SH-SY5Y (cell line): ENCODE results near the gene SYNGAP1.

Source experiments
- GATA2 ChIP-seq: IDR thresholded peaks from 2 replicates; pipeline ENCODE4 v1.6.1; 2011; ENCODE audit warnings: mild to moderate bottlenecking, low read depth, low read length
- GATA3 ChIP-seq: IDR thresholded peaks from 2 replicates; pipeline ENCODE4 v1.6.1; 2011; ENCODE audit warnings: low read depth, mild to moderate bottlenecking, low read length, moderate library complexity

The SYNGAP1 gene

GRCh38 chr6:33454009-33454946 is 34.4 kb downstream of the SYNGAP1 start, which contains the start of gene ZBTB9:
Gene ZBTB9, plus strand, starts transcription at chr6:33454576. Its CDS starts 525 bp downstream, at chr6:33455101.
- no peak for TF ChIP-seq GATA3
- TF ChIP-seq GATA2 = 0 out of 2 replicates have a peak, but pooled peaks have one; percentile 7

DNA sequence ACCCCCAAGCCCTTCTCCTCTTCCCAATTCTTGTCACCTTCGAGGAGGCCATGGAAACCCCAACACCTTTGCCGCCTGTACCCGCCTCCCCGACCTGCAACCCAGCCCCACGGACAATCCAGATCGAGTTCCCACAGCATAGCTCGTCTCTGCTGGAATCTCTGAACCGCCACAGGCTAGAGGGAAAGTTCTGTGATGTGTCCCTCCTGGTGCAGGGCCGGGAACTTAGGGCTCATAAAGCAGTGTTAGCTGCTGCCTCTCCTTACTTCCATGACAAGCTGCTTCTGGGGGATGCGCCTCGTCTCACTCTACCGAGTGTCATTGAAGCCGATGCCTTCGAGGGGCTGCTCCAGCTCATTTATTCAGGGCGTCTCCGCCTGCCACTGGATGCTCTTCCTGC is 35.2 kb downstream of the SYNGAP1 start:
- no peak for TF ChIP-seq GATA2
- TF ChIP-seq GATA3 = no peak

- no peak for TF ChIP-seq GATA3
Measured at GRCh38 chr6:33456156-33456555, 36.3 kb downstream of the SYNGAP1 start.

DNA sequence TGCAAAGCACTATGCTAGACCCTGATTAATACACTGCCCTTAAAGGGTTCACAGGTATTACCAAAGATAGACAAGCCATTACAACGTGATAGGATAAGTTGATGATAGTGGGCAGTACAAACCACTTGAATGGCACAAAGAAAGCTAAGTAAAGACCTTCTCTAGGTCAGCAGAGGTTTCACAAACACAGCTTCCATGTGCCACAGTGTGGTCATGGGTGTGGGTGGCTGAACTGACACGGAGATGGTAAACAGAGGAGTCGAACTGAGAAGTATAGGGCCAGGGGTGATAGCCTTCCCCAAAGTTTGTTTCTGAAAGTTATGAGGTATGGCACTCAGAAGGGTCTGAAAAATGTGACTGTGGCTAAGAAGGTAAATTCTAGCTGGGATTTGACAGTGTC is 38.8 kb downstream of the SYNGAP1 start:
- no peak for TF ChIP-seq GATA2
- no peak for TF ChIP-seq GATA3

DNA sequence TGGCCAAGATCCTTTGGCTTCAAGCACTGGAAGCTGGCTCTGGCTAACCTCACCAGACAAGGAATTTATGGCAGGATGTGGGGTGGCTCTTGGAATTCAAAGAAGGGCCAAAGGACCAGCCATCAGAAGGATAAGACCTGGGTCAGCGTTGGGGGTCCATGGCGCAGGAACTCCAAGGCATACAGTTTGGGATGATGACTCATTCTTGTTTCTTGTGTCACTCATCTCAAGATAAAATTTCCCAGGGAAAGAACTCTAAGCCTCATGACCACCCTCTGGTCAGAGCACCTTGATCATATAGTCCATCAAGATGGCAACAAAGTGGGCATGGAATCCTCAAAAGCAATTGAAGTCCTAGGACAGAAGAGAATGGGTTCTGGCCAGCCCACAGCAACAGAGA is 39.4 kb downstream of the SYNGAP1 start:
- no peak for TF ChIP-seq GATA3
- TF ChIP-seq GATA2 = no peak

GRCh38 chr6:33466075-33466735 is 46.3 kb downstream of the SYNGAP1 start:
- TF ChIP-seq GATA3 (no peak), GATA2 (no peak)

- TF ChIP-seq GATA3 (no peak), GATA2 (no peak)
Measured at GRCh38 chr6:33467091-33467490, 47.2 kb downstream of the SYNGAP1 start.

DNA sequence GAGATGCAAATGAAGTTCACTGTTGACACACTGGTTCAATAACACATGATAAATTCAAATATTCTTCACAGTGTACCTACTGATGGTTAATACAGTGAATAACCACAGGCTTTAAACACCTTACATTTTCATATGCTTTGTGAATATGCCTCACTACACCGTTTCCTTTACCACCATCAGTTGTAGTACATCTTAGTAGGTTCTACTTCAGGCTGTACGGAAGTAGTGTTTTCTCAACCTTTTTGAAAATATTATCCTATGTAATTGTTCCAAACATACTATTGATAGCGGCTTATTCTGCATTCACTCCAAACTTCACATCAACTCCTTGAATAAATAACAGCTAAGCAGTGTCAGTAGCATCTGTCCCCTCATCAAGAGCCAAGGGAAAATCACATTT is 49.8 kb downstream of the SYNGAP1 start:
- no peak for TF ChIP-seq GATA2
- no peak for TF ChIP-seq GATA3

GRCh38 chr6:33477864-33478263 is 58.0 kb downstream of the SYNGAP1 start:
- TF ChIP-seq GATA2 (no peak), GATA3 (no peak)

- TF ChIP-seq GATA2 = no peak
- no peak for TF ChIP-seq GATA3
Measured at GRCh38 chr6:33481192-33481591, 61.3 kb downstream of the SYNGAP1 start.

DNA sequence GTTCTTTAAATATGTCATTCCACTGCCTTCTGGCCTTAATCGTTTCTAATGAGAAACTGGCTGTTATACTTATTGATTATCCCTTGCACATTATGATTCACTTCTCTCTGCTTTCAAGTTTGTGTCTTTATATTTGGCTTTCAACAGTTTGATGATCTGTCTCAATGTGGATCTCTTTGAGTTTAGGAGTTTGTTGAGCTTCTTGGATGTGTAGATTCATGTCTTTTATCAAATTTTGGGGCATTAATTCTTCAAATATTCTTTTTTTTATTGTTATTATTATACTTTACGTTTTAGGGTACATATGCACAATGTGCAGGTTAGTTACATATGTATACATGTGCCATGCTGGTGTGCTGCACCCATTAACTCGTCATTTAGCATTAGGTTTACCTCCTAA is 63.8 kb downstream of the SYNGAP1 start:
- TF ChIP-seq GATA2 (no peak), GATA3 (no peak)

- TF ChIP-seq GATA2 (no peak), GATA3 (no peak)
Measured at GRCh38 chr6:33488339-33488738, 68.5 kb downstream of the SYNGAP1 start.

DNA sequence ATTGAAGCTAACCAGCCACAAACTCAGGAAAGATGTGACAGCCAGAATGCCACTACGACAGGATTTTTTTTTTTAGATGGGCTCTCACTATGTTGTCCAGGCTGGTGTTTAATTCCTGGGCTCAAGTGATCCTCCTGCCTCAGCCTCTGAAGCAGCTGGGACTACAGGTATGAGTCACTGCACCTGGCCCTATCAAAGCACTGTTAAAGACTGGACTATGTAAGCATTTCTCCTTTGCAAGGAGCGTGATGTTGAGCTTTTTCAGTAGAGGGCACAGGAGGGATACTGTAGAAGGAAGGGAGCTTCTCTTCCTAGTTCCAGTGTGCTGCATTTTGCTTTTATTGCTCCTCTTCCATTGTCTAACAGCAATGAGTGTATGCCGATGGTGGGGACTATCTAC is 70.3 kb downstream of the SYNGAP1 start:
- TF ChIP-seq GATA2 = no peak
- TF ChIP-seq GATA3 = no peak

GRCh38 chr6:33490621-33491020 is 70.8 kb downstream of the SYNGAP1 start:
- TF ChIP-seq GATA2 (no peak), GATA3 (no peak)

DNA sequence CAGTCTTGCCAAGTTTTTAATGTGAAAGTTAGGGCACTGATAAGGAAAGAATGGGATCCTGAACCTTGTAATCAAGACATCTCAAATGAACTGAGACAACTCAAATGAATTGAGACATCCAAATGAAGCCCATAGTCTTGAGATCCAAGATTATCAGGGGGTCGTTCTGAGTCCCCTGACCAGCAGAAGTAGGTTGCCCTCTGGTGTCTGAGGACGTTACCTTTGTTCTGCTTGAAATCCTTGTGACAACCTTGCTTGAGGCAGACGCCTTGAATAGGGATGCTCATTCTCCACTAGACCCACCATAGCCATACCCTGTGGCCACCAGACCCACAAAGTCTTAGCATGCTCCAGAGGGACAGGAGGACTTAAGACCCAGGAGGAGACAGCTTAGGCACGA is 72.2 kb downstream of the SYNGAP1 start:
- TF ChIP-seq GATA2 (no peak), GATA3 (no peak)

DNA sequence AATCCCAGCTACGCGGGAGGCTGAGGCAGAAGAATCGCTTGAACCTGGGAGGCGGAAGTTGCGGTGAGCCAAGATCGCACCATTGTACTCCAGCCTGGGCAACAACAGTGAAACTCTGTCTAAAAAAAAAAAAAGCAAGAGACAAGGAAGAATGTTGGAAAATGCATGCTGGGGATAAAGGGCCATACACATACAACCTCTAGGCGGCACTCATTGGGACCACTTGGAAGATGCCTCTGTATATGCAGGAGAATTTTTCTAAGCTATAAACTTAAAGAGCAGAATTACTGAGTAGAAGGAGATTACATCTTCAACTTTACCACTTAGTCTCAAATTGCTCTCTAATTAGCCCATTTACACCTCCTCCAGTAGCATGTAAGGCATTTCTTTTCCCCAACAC is 77.3 kb downstream of the SYNGAP1 start:
- TF ChIP-seq GATA3 (no peak), GATA2 (no peak)
